Fibroblast of lung (primary cell): Measurements from ENCODE around the gene DCXR. TPM values are rescaled to one million over a fixed set of nuclear protein-coding genes. Genes with fewer than 3 reads are reported as not detected.

Experiments
- DNase-seq, 2 donors: peaks; one replicate each; pipeline versions ENCODE4 v3.0.0 to v3.0.0-alpha.2; 2010; ENCODE audit warnings: low read depth in 2 of 2
- H2AFZ ChIP-seq: 2 replicates; pipeline ENCODE4 v1.5.1; 2012; ENCODE audit warnings: low read length, control low read depth, inconsistent platforms
- H3K27ac ChIP-seq: 2 replicates; pipeline ENCODE4 v1.5.1; 2011; ENCODE audit warnings: low read length, control low read depth; ENCODE audit not compliant: insufficient read depth
- H3K27me3 ChIP-seq: 2 replicates; pipeline ENCODE4 v1.5.1; 2011; ENCODE audit warnings: mild to moderate bottlenecking, low read length; ENCODE audit not compliant: control insufficient read depth, insufficient read depth
- H3K36me3 ChIP-seq: 2 replicates; pipeline ENCODE4 v1.5.1; 2011; ENCODE audit warnings: low read length; ENCODE audit not compliant: control insufficient read depth, insufficient read depth
- H3K4me1 ChIP-seq: 2 replicates; pipeline ENCODE4 v1.5.1; 2011; ENCODE audit warnings: low read length; ENCODE audit not compliant: control insufficient read depth, insufficient read depth; ENCODE audit errors: extremely low read depth
- H3K4me2 ChIP-seq: 2 replicates; pipeline ENCODE4 v1.5.1; 2011; ENCODE audit warnings: low read length, control low read depth; ENCODE audit not compliant: insufficient read depth; ENCODE audit errors: extremely low read depth
- H3K4me3 ChIP-seq, 4 experiments: fragments of 200-600 bp in 1 of 4; sonication (generic) in 1 of 4; replicated peaks in 1 of 4; 2 replicates each; pipeline ENCODE4 v1.5.1; 2011 to 2016; ENCODE audit warnings: low read length in 4 of 4, low read depth in 3 of 4, mild to moderate bottlenecking in 3 of 4, control low read depth in 2 of 4, inconsistent platforms in 1 of 4, mixed read lengths in 1 of 4; ENCODE audit not compliant: insufficient read depth in 1 of 4; ENCODE audit errors: control extremely low read depth in 1 of 4
- H3K79me2 ChIP-seq: 2 replicates; pipeline ENCODE4 v1.5.1; 2012; ENCODE audit warnings: mild to moderate bottlenecking, low read length, inconsistent platforms; ENCODE audit not compliant: control insufficient read depth, insufficient read depth
- H3K9ac ChIP-seq: 2 replicates; pipeline ENCODE4 v1.5.1; 2011; ENCODE audit warnings: mild to moderate bottlenecking, low read length, control low read depth; ENCODE audit not compliant: insufficient read depth
- H3K9me3 ChIP-seq: 2 replicates; pipeline ENCODE4 v1.5.1; 2012; ENCODE audit warnings: low read depth, low read length; ENCODE audit not compliant: control insufficient read depth, insufficient read depth
- H4K20me1 ChIP-seq: 2 replicates; pipeline ENCODE4 v1.5.1; 2011; ENCODE audit warnings: low read length; ENCODE audit not compliant: control insufficient read depth, insufficient read depth; ENCODE audit errors: extremely low read depth
- EZH2 ChIP-seq: IDR thresholded peaks from 2 replicates; pipeline ENCODE4 v1.5.1; 2012; ENCODE audit warnings: low read length, control low read depth, mild to moderate bottlenecking; ENCODE audit errors: missing control alignments
- polyA plus RNA-seq, 2 donors: library from polyadenylated mRNA; depleted of rRNA in 1 of 2; stranded (reverse) in 1 of 2; unstranded in 1 of 2; fragments of >200 nt; gene quantifications; 2 replicates each; pipeline ENCODE4 v1.2.1, GENCODE V29; 2011 to 2012; ENCODE audit warnings: missing spikeins in 1 of 2
- total RNA-seq: library from RNA; depleted of rRNA; stranded (reverse); fragments of >200 nt; gene quantifications from 2 replicates; pipeline ENCODE4 v1.2.1, GENCODE V29; 2014
- TF ChIP-seq, protein P1 (sequence below), 2 donors: IDR thresholded peaks in 1 of 2; conservative IDR thresholded peaks in 1 of 2; 1 replicate in 1 of 2; 2 replicates in 1 of 2; pipeline ENCODE4 v1.5.1; 2011 to 2012; ENCODE audit warnings: low read length in 2 of 2, control low read depth in 1 of 2, inconsistent platforms in 1 of 2, low read depth in 1 of 2, mild to moderate bottlenecking in 1 of 2

Gene DCXR
- total and polyA plus RNA-seq, 2 donors (not counting 1 experiment from before 2014, with no cell fraction given), result 34.8 to 43.6 TPM

GRCh38 chr17:82010575-82011525 lies 26.6 kb downstream of the DCXR start:
- no peak for DNase-seq

DNA sequence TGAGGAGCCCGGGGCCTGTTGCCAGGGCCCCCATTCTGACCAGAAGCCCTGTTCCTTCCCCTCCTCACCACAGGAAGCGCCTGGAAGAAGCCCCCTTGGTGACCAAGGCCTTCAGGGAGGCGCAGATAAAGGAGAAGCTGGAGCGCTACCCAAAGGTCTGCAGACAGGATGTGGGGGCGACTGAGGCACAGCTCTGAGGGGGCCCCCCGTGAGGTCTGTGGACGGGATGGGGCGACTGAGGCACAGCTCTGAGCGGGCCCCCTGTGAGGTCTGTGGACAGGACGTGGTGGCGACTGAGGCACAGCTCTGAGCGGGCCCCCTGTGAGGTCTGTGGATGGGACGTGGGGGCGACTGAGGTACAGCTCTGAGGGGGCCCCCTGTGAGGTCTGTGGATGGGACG lies 28.1 kb downstream of the DCXR start:
- DNase-seq, result no peak
- no peak overlapping the region for H3K9ac ChIP-seq

More at GRCh38 chr17:82010575-82011525, 26.6 kb downstream of the DCXR start:
- Histone ChIP-seq H3K4me2 (no peak overlapping the region), H4K20me1 (no peaks in the 10 kb centered on the region), H3K4me1 (peaks cover 10% of the 10 kb centered on the region), H3K79me2 (no peaks in the 10 kb centered on the region), H2AFZ (no peak overlapping the region), H3K36me3 (no peaks in the 10 kb centered on the region), H3K27me3 (no peaks in the 10 kb centered on the region), H3K9ac (no peak overlapping the region), H3K27ac (no peak overlapping the region), H3K4me3 (no peak overlapping the region), H3K9me3 (no peaks in the 10 kb centered on the region)
- no peak for TF ChIP-seq EZH2
- TF ChIP-seq, protein P1, sequence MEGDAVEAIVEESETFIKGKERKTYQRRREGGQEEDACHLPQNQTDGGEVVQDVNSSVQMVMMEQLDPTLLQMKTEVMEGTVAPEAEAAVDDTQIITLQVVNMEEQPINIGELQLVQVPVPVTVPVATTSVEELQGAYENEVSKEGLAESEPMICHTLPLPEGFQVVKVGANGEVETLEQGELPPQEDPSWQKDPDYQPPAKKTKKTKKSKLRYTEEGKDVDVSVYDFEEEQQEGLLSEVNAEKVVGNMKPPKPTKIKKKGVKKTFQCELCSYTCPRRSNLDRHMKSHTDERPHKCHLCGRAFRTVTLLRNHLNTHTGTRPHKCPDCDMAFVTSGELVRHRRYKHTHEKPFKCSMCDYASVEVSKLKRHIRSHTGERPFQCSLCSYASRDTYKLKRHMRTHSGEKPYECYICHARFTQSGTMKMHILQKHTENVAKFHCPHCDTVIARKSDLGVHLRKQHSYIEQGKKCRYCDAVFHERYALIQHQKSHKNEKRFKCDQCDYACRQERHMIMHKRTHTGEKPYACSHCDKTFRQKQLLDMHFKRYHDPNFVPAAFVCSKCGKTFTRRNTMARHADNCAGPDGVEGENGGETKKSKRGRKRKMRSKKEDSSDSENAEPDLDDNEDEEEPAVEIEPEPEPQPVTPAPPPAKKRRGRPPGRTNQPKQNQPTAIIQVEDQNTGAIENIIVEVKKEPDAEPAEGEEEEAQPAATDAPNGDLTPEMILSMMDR (conservative IDR thresholded peaks at IDR 0.05 in 1 of 2, IDR thresholded peaks at IDR 0.05 in 1 of 2; ENCODE audit: low read depth in 1 of 2, low read length in 2 of 2), result no peak

DNA sequence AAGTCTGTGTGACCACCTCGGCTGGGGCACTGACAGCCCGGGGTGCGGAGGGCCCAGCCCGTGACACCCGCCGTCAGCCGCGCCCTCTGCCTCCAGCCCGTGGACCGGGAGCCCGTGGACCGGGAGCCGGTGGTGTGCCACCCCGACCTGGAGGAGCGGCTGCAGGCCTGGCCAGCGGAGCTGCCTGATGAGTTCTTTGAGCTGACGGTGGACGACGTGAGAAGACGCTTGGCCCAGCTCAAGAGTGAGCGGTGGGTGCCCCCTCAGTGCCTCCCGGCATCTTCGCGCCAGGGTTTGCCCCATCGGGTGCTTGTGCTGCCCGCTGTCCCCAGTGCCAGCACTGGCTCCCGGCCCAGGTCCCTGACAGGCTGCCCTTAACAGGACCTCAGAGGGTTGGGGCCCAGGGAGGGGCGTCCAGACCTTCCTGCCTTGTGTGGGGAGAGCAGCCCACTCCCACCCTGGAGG lies 28.5 kb downstream of the DCXR start:
- Histone ChIP-seq H3K36me3 (no peaks in the 10 kb centered on the region), H3K27ac (no peak overlapping the region), H3K4me1 (peaks cover 18% of the 10 kb centered on the region), H3K4me2 (no peak overlapping the region), H4K20me1 (no peaks in the 10 kb centered on the region), H3K9me3 (no peaks in the 10 kb centered on the region), H3K27me3 (no peaks in the 10 kb centered on the region), H3K4me3 (no peak overlapping the region), H3K79me2 (no peaks in the 10 kb centered on the region), H2AFZ (no peak overlapping the region), H3K9ac (no peak overlapping the region)
- no peak for DNase-seq
- TF ChIP-seq, protein P1 (conservative IDR thresholded peaks at IDR 0.05 in 1 of 2, IDR thresholded peaks at IDR 0.05 in 1 of 2; ENCODE audit: low read depth in 1 of 2, low read length in 2 of 2), result no peak
- no peak for TF ChIP-seq EZH2

More for the DNA sequence above, 28.1 kb downstream of the DCXR start:
- no peak for TF ChIP-seq EZH2
- TF ChIP-seq, protein P1 (conservative IDR thresholded peaks at IDR 0.05 in 1 of 2, IDR thresholded peaks at IDR 0.05 in 1 of 2; ENCODE audit: low read depth in 1 of 2, low read length in 2 of 2), result no peak
- no peaks in the 10 kb centered on the region for H3K27me3 ChIP-seq
- no peaks in the 10 kb centered on the region for H3K79me2 ChIP-seq
- no peak overlapping the region for H3K4me2 ChIP-seq
- H4K20me1 ChIP-seq, result no peaks in the 10 kb centered on the region
- no peaks in the 10 kb centered on the region for H3K9me3 ChIP-seq
- H3K27ac ChIP-seq, result no peak overlapping the region
- peaks cover 13% of the 10 kb centered on the region for H3K4me1 ChIP-seq
- H3K36me3 ChIP-seq, result no peaks in the 10 kb centered on the region
- H2AFZ ChIP-seq, result no peak overlapping the region
- no peak overlapping the region for H3K4me3 ChIP-seq
